Ishikawa (cell line): ENCODE data around the gene ZBTB20.

Experiments used
- CEBPB ChIP-seq: IDR thresholded peaks from 2 replicates; pipeline ENCODE4 v1.6.1; 2012
- CREB1 ChIP-seq: IDR thresholded peaks from 2 replicates; pipeline ENCODE4 v1.6.1; 2012; ENCODE audit warnings: low read depth
- EP300 ChIP-seq: IDR thresholded peaks from 2 replicates; pipeline ENCODE4 v1.6.1; 2012; ENCODE audit warnings: borderline replicate concordance
- RAD21 ChIP-seq: IDR thresholded peaks from 2 replicates; pipeline ENCODE4 v1.6.1; 2012; ENCODE audit warnings: low read depth
- REST ChIP-seq: IDR thresholded peaks from 2 replicates; pipeline ENCODE4 v1.6.1; 2012; ENCODE audit warnings: low read depth, mild to moderate bottlenecking
- TAF1 ChIP-seq: IDR thresholded peaks from 2 replicates; pipeline ENCODE4 v1.6.1; 2012; ENCODE audit warnings: low read depth, mild to moderate bottlenecking
- TEAD4 ChIP-seq: IDR thresholded peaks from 2 replicates; pipeline ENCODE4 v1.6.1; 2012
- YY1 ChIP-seq: IDR thresholded peaks from 2 replicates; pipeline ENCODE4 v1.6.1; 2012; ENCODE audit warnings: low read depth
- ZBTB7A ChIP-seq: IDR thresholded peaks from 2 replicates; pipeline ENCODE4 v1.6.1; 2012; ENCODE audit warnings: low read depth
- TF ChIP-seq, protein P1 (sequence below): IDR thresholded peaks from 2 replicates; pipeline ENCODE4 v1.6.1; 2012

DNA sequence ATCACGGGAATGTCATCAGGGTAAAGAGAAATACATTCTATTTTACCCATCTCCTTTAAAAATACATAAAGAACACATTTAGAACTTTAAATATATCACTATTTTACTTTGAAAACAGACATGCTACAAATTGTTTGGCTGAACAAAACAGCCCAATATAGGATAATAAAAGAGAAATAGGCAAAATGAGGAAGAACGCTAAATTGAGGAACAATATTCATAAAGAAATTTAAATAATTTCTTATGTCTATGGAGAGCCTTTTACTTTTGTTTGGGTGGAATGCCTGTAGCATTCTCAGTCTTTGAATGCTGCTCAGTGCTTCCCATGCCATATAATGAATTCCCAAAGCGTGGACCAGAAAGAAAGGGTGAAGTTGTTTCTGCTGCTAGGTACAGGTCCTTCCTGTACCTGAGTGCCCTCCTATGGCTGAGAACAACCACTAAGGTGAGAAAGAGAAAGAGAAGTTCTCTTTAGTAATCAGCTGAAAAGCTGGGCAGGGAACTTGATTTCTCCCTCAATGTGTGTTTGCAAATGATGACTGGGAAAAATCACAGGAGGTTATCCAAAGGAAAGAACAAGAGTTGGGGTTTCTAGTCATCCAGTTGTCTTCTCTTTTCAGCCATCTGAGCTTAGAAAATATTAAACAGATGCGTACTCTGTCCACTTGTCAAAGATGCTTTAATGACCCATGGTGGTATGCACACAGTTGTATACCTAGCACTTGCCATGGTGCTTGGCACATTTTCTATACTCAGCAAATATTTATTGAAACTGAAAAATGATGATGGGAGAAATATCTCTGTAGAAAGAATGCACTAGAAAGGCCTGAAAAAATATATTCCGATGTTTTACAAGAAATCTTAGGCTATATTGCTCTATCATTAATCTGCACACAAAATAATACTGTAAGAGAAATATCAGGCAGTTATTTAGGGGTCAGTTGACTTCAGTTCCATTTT lies 448.7 kb downstream of the ZBTB20 start:
- no peak for TF ChIP-seq REST
- no peak for TF ChIP-seq TAF1
- no peak for TF ChIP-seq RAD21
- TF ChIP-seq YY1 = no peak
- no peak for TF ChIP-seq CEBPB
- no peak for TF ChIP-seq CREB1
- TF ChIP-seq ZBTB7A = no peak
- no peak for TF ChIP-seq EP300
- TF ChIP-seq, protein P1, sequence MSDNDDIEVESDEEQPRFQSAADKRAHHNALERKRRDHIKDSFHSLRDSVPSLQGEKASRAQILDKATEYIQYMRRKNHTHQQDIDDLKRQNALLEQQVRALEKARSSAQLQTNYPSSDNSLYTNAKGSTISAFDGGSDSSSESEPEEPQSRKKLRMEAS = no peak
- no peak for TF ChIP-seq TEAD4
